Erythroblast (primary cell): Measurements from ENCODE around the gene HHIP.

Experiments
- GATA1 ChIP-seq: IDR thresholded peaks from 2 replicates; pipeline ENCODE4 v1.6.1; 2011; ENCODE audit warnings: low read depth, mild to moderate bottlenecking, control low read depth, low read length, moderate library complexity
- POLR2A ChIP-seq: IDR thresholded peaks from 2 replicates; pipeline ENCODE4 v1.6.1; 2011; ENCODE audit warnings: mild to moderate bottlenecking, low read length

DNA sequence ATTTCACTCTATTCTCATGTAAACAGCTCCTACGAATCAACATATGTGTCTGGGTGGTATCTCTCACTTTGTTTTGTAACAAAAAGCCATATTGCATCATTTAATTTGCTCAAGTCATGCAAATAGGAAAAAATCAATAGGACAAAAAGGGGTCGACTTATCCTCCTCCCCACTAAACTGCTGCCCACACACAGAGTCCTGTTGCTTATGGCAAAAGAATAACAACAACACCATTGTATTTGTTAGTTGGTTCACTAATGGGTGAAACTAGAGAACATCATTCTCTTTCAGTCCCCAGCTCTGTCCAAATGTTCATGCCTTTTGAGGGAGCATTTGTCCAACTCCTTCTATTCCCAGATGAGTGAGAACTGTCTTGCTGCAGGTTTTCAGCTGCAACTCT, 2.1 kb downstream of the HHIP start:
- TF ChIP-seq POLR2A (no peak), GATA1 (no peak)
